Choroid plexus epithelial cell (primary cell): ENCODE results near the gene VARS2.
"Not testable (repeated sequence)": the region's sequence is repeated elsewhere in the genome, so short reads cannot be mapped to it uniquely, and the experiment has no call there.

Experiments
- DNase-seq: peaks from one replicate; pipeline ENCODE4 v3.0.0-alpha.2; 2010; ENCODE audit warnings: low read depth
- H3K4me3 ChIP-seq: 2 replicates; pipeline ENCODE4 v1.5.1; 2011; ENCODE audit warnings: low read depth, mild to moderate bottlenecking, control low read depth, low read length, moderate library complexity
- TF ChIP-seq, protein P1 (sequence below): conservative IDR thresholded peaks from 2 replicates; pipeline ENCODE4 v1.5.1; 2011; ENCODE audit warnings: low read depth, mild to moderate bottlenecking, control low read depth, inconsistent platforms, low read length, moderate library complexity

The VARS2 gene

DNA sequence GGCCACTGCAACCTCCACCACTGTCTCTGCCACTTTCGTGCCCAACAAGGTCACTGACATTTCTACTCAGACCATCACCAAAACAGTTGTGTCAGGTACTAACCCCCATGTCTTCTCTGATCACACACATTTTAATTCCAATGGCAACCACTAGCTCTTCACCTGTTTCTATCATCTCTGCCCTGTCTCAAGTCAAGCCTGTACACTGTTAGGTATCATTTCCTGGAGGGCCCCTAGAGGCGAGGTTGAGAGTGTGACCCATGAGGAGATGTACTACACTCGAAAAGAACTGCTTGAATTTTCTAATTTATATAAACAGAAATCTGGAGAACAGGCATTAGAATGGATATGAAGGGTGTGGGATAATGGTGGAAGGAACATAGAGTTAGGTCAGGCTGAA lies 52.1 kb downstream of the VARS2 start:
- no peak for DNase-seq
- TF ChIP-seq, protein P1, sequence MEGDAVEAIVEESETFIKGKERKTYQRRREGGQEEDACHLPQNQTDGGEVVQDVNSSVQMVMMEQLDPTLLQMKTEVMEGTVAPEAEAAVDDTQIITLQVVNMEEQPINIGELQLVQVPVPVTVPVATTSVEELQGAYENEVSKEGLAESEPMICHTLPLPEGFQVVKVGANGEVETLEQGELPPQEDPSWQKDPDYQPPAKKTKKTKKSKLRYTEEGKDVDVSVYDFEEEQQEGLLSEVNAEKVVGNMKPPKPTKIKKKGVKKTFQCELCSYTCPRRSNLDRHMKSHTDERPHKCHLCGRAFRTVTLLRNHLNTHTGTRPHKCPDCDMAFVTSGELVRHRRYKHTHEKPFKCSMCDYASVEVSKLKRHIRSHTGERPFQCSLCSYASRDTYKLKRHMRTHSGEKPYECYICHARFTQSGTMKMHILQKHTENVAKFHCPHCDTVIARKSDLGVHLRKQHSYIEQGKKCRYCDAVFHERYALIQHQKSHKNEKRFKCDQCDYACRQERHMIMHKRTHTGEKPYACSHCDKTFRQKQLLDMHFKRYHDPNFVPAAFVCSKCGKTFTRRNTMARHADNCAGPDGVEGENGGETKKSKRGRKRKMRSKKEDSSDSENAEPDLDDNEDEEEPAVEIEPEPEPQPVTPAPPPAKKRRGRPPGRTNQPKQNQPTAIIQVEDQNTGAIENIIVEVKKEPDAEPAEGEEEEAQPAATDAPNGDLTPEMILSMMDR, result no peak
- H3K4me3 ChIP-seq, result no peak overlapping the region

DNA sequence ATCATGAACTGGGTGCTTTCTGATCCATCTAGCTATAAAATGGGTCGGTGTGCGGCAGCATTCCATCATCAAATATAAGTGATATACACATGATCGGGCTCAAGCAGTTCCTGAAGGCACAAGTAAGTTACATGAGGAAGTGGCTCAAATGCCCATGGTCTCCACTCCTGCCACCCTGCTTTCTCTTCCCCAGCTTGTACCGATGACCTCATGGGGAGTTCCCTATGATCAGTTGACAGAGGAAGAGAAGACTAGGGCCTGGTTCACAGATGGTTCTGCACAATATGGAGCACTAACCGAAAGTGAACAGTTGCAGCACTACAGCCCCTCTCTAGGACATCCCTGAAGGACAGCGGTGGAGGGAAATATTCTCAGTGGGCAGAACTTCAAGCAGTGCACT lies 55.1 kb downstream of the VARS2 start:
- DNase-seq, H3K4me3 ChIP-seq: not testable (repeated sequence)

DNA sequence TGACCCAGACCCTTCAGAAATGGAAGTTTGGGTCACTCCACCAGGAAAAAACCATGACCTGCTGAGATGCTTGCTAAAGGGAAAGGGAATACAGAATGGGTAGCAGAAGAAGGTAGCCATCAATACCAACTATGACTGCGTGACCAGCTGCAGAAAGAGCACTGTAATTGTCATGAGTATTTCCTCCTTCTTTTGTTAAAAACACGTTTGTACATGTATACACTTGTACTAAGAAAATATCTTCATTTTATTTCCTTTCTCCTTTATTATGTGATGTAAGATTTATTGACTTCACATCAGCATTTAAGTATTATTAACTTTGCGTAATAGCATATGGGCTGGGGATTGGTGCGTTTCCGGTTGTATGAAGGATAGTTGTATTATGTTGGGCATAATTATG lies 56.9 kb downstream of the VARS2 start:
- no peak for DNase-seq
- H3K4me3 ChIP-seq, result no peak overlapping the region
- TF ChIP-seq, protein P1, result no peak

DNA sequence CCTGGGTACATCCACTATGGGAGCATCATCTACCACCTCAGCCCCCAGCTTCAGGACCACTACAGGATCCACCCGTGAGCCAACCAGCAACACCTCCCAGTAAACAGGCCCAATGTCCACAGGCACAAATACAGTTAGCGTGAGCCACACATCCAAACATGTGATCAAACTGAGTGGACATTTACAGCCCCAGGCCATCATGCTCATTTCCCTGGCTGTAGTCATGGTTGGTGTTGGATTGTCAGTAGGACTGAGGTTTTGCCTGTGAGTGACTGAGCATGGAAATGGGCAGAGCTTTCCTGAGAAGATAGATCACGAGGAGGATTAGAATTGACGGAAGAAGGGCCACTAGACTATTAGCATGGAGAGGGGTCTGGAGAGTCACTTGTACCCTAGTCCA lies 58.8 kb downstream of the VARS2 start:
- TF ChIP-seq, protein P1, result no peak
- no peak overlapping the region for H3K4me3 ChIP-seq
- DNase-seq, result no peak

DNA sequence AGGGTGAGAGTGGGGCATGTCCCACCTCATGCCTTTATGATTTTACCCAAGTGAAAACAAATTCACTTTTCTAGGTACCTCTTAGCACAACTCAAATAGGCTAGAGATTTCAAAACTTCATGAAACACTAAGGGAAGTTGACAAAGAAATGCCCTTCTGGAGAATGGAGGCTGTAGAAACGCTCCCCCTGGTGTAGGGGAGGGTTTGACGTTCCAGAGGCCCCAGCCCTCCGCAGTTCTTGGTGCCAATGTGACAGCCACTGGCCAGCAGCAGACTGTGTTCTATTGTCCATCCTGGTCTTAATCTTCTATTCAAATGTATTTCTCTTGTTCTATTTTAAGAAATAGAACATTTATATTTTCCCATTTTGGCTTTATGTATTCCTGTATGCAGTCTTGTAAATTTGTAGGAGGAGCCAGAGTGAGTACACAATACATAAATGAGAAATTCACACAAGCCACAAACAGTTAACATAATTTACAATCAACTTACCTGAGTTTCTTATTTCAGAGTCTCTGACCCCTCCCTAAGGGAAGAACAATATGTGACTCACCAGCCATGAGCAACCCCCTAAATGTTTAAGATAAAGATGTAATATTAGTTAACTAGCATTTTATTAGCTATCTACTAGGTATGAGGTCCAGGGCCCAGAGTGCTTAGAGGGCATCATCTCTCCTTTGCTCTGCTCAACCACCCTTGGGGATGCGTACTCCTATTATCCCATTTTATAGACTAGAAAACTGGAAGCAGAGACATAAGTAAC lies 60.6 kb downstream of the VARS2 start:
- no peak for DNase-seq
- no peak overlapping the region for H3K4me3 ChIP-seq
- TF ChIP-seq, protein P1, result no peak
